ENCODE results near the gene ATP6V0A4.

GRCh38 chr7:138716889-138717288 is 81.1 kb downstream of the ATP6V0A4 start:
- TF ChIP-seq CTCF (conservative IDR thresholded peaks at IDR 0.05), result no peak
- no peak for TF ChIP-seq EZH2 (IDR thresholded peaks at IDR 0.05; ENCODE audit: low read depth)
